Activated T-cell treated with anti-CD3 and anti-CD28 coated beads for 1 hour (primary cell): ENCODE data around the gene ZC3H18.
"Not testable (repeated sequence)": the region's sequence is repeated elsewhere in the genome, so short reads cannot be mapped to it uniquely, and the experiment has no call there.

Source experiments
- DNase-seq: peaks from one replicate; pipeline ENCODE4 v3.0.0-alpha.2; 2020; ENCODE audit warnings: low read depth

ZC3H18 gene

GRCh38 chr16:88654363-88655052, 84.3 kb downstream of the ZC3H18 start:
- no peak for DNase-seq

- no peak for DNase-seq
These were observed 85.0 kb downstream of the ZC3H18 start for GRCh38 chr16:88655053-88655732.

GRCh38 chr16:88655733-88656281, 85.6 kb downstream of the ZC3H18 start:
- no peak for DNase-seq

GRCh38 chr16:88656291-88656980, 86.2 kb downstream of the ZC3H18 start:
- DNase-seq = no peak

- no peak for DNase-seq
These were observed 87.2 kb downstream of the ZC3H18 start for GRCh38 chr16:88657371-88657770.

- no peak for DNase-seq
These were observed 88.5 kb downstream of the ZC3H18 start for GRCh38 chr16:88658714-88659113.

GRCh38 chr16:88659160-88659559, 89.0 kb downstream of the ZC3H18 start:
- DNase-seq = no peak

- no peak for DNase-seq
These were observed 91.3 kb downstream of the ZC3H18 start for GRCh38 chr16:88661468-88661867.

GRCh38 chr16:88662222-88662842, 92.1 kb downstream of the ZC3H18 start:
- DNase-seq = no peak

GRCh38 chr16:88662843-88663606, 92.8 kb downstream of the ZC3H18 start, which contains the start of gene MVD:
TSS of gene MVD (minus strand) at chr16:88663091. CDS start at chr16:88663080, 11 bp downstream.
- peak; percentile 88 for DNase-seq

GRCh38 chr16:88665148-88665547, 94.9 kb downstream of the ZC3H18 start:
- DNase-seq = no peak

- DNase-seq = no peak
These were observed 95.4 kb downstream of the ZC3H18 start for GRCh38 chr16:88665570-88665969.

- no peak for DNase-seq
These were observed 97.3 kb downstream of the ZC3H18 start for GRCh38 chr16:88667461-88667860.

- DNase-seq = not testable (repeated sequence)
These were observed 99.3 kb downstream of the ZC3H18 start for GRCh38 chr16:88669493-88669892.

- no peak for DNase-seq
These were observed 99.8 kb downstream of the ZC3H18 start for GRCh38 chr16:88669980-88670379.

- DNase-seq = no peak
These were observed 101.6 kb downstream of the ZC3H18 start for GRCh38 chr16:88671806-88672205.

GRCh38 chr16:88672776-88673175, 102.6 kb downstream of the ZC3H18 start:
- DNase-seq = no peak

- DNase-seq = no peak
These were observed 103.6 kb downstream of the ZC3H18 start for GRCh38 chr16:88673716-88674379.

- no peak for DNase-seq
These were observed 106.5 kb downstream of the ZC3H18 start for GRCh38 chr16:88676502-88677242.

- DNase-seq = no peak
These were observed 107.5 kb downstream of the ZC3H18 start for GRCh38 chr16:88677721-88678120.
